ENCODE results near the gene MMP19.
"Not testable (repeated sequence)": the region's sequence is repeated elsewhere in the genome, so short reads cannot be mapped to it uniquely, and the experiment has no call there.

MMP19 gene

GRCh38 chr12:55877824-55878223 is 35.1 kb upstream of the MMP19 start:
- Histone ChIP-seq H3K27ac (ENCODE audit: low read depth, low read length, poor library complexity, severe bottlenecking) (no peak overlapping the region), H3K4me3 (ENCODE audit: low read depth, low read length, poor library complexity, severe bottlenecking) (no peak overlapping the region), H2AFZ (ENCODE audit: low read length) (no peak overlapping the region), H3K4me2 (ENCODE audit: low read length) (no peak overlapping the region), H3K36me3 (ENCODE audit: insufficient read depth, low read length) (no peaks in the 10 kb centered on the region; the same call in 1 of the 2 replicates), H4K20me1 (ENCODE audit: insufficient read depth, low read length) (no peaks in the 10 kb centered on the region), H3K4me1 (ENCODE audit: insufficient read depth, low read length, severe bottlenecking) (no peaks in the 10 kb centered on the region), H3K79me2 (ENCODE audit: insufficient read depth, low read length) (no peaks in the 10 kb centered on the region), H3K9me2 (ENCODE audit: low read depth, low read length) (no peaks in the 10 kb centered on the region), H3F3A (ENCODE audit: insufficient read depth, low read length) (no peaks in the 10 kb centered on the region), H3K27me3 (ENCODE audit: insufficient read depth, low read length) (no peaks in the 10 kb centered on the region), H3K9me3 (ENCODE audit: low read length) (peaks cover 7% of the 10 kb centered on the region; the same call in 1 of the 2 replicates), H3K9ac (ENCODE audit: low read length) (no peak overlapping the region)
- no peak for TF ChIP-seq EZH2 (IDR thresholded peaks at IDR 0.05; ENCODE audit: borderline replicate concordance, low read length)
- TF ChIP-seq CTCF (IDR thresholded peaks at IDR 0.05; ENCODE audit: low read length) = no peak

DNA sequence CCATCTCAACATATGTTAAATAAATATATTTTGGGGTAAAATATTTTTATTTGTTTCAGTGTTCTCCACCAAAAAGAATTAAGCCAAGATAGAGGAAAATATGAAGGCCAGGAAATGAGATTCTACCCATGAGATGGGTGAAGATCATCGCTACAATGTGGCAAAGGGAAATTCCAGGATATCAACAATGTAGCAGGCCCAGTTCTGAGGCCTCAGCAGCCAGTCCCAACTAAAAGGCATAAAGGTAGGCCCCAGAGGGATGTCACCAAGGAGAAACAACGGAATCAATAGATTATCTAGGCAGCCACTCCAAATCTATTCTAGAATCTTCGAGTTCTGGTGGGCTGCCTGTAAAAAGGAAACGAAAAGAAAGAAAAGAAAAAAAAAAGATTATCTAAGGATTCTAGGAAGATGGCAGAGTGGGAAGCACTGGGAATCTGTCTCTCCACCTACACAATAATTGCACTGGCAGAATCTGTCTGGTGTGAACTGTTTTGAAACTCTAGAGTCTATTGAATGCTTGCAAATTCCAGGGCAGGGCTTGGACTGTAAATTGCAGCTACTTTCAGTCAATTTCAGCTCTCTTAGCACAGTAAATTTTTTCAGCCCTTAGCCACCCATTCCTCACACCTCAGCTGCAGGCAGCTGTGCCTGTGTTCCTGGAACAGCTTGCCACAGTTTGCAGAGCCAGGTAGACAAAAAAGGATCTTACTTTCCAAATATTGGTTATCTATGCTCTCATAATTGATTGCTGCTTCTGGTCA is 33.1 kb upstream of the MMP19 start:
- Histone ChIP-seq H3K9me3 (ENCODE audit: low read length) (peaks cover 7% of the 10 kb centered on the region; the same call in 1 of the 2 replicates), H3K4me2 (ENCODE audit: low read length) (no peak overlapping the region), H3K4me3 (ENCODE audit: low read depth, low read length, poor library complexity, severe bottlenecking) (no peak overlapping the region), H3F3A (ENCODE audit: insufficient read depth, low read length) (no peaks in the 10 kb centered on the region), H3K79me2 (ENCODE audit: insufficient read depth, low read length) (no peaks in the 10 kb centered on the region), H3K9ac (ENCODE audit: low read length) (no peak overlapping the region), H3K36me3 (ENCODE audit: insufficient read depth, low read length) (no peaks in the 10 kb centered on the region; the same call in 1 of the 2 replicates), H2AFZ (ENCODE audit: low read length) (no peak overlapping the region), H4K20me1 (ENCODE audit: insufficient read depth, low read length) (no peaks in the 10 kb centered on the region), H3K9me2 (ENCODE audit: low read depth, low read length) (no peaks in the 10 kb centered on the region), H3K4me1 (ENCODE audit: insufficient read depth, low read length, severe bottlenecking) (no peaks in the 10 kb centered on the region), H3K27me3 (ENCODE audit: insufficient read depth, low read length) (no peaks in the 10 kb centered on the region), H3K27ac (ENCODE audit: low read depth, low read length, poor library complexity, severe bottlenecking) (no peak overlapping the region)
- no peak for TF ChIP-seq CTCF (IDR thresholded peaks at IDR 0.05; ENCODE audit: low read length)
- no peak for TF ChIP-seq EZH2 (IDR thresholded peaks at IDR 0.05; ENCODE audit: borderline replicate concordance, low read length)

DNA sequence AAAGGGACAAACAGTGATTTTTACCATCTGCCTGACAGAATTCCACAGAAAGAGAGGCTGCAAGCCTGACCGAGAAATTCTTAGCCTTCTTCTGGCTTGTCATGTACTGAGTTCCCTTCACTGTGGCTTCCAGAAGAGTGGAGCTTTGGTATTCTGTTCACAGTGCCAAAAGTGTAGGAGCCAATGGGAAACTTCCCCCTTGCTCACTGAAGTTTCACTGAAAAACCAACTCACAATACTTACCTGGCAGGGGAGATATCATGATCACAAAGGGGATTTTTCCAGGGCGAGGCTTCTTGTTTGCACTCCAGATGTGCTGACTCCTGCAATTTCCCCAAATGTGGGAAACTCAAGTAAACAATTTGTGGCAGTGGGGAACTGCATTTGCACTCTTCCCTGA is 31.7 kb upstream of the MMP19 start:
- no peaks in the 10 kb centered on the region for H3K27me3 ChIP-seq (ENCODE audit: insufficient read depth, low read length)
- no peaks in the 10 kb centered on the region for H3K9me2 ChIP-seq (ENCODE audit: low read depth, low read length)

DNA sequence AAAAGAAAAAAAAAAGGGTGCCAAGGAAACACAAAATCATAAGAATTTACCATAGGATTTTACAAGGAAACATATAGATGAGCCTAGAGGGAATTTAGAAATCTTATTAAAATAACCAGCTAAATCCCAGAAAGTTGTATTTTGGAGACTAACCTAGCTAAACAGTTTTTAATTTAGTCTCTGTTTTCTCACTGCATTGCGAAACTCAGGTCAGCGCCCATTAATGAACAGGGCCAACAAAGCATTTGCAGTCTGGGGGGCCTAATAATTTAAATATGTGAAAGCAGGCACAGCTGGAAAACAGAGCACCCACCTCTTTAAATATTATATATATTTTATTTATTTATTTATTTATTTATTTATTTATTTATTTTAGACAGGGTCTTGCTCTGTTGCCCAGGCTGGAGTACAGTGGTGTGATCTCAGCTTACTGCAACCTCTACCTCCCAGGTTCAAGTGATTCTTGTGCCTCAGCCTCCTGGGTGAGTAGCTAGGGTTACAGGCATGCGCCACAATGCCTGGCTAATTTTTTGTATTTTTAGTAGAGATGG is 23.8 kb upstream of the MMP19 start:
- not testable (repeated sequence) for H3K4me2 ChIP-seq (ENCODE audit: low read length); H3K4me3 ChIP-seq (ENCODE audit: low read depth, low read length, poor library complexity, severe bottlenecking); H3K9me2 ChIP-seq (ENCODE audit: low read depth, low read length); H4K20me1 ChIP-seq (ENCODE audit: insufficient read depth, low read length); H3K79me2 ChIP-seq (ENCODE audit: insufficient read depth, low read length); H3K9ac ChIP-seq (ENCODE audit: low read length); H3K27ac ChIP-seq (ENCODE audit: low read depth, low read length, poor library complexity, severe bottlenecking); H3K27me3 ChIP-seq (ENCODE audit: insufficient read depth, low read length); H3K36me3 ChIP-seq (ENCODE audit: insufficient read depth, low read length); H3K4me1 ChIP-seq (ENCODE audit: insufficient read depth, low read length, severe bottlenecking); H3F3A ChIP-seq (ENCODE audit: insufficient read depth, low read length); H2AFZ ChIP-seq (ENCODE audit: low read length); H3K9me3 ChIP-seq (ENCODE audit: low read length)

More for the DNA sequence above, 31.7 kb upstream of the MMP19 start:
- Histone ChIP-seq H4K20me1 (ENCODE audit: insufficient read depth, low read length) (no peaks in the 10 kb centered on the region), H3K36me3 (ENCODE audit: insufficient read depth, low read length) (no peaks in the 10 kb centered on the region; the same call in 1 of the 2 replicates), H3K27ac (ENCODE audit: low read depth, low read length, poor library complexity, severe bottlenecking) (no peak overlapping the region), H3K9ac (ENCODE audit: low read length) (no peak overlapping the region), H3K4me1 (ENCODE audit: insufficient read depth, low read length, severe bottlenecking) (no peaks in the 10 kb centered on the region), H3F3A (ENCODE audit: insufficient read depth, low read length) (no peaks in the 10 kb centered on the region), H3K9me3 (ENCODE audit: low read length) (peaks cover 7% of the 10 kb centered on the region; the same call in 1 of the 2 replicates), H3K4me3 (ENCODE audit: low read depth, low read length, poor library complexity, severe bottlenecking) (no peak overlapping the region), H2AFZ (ENCODE audit: low read length) (no peak overlapping the region), H3K4me2 (ENCODE audit: low read length) (no peak overlapping the region), H3K79me2 (ENCODE audit: insufficient read depth, low read length) (no peaks in the 10 kb centered on the region)
- TF ChIP-seq CTCF (IDR thresholded peaks at IDR 0.05; ENCODE audit: low read length) = no peak
- no peak for TF ChIP-seq EZH2 (IDR thresholded peaks at IDR 0.05; ENCODE audit: borderline replicate concordance, low read length)
